DLD1 (cell line): ENCODE data around the gene TTC39A.
"Not testable (repeated sequence)": the region's sequence is repeated elsewhere in the genome, so short reads cannot be mapped to it uniquely, and the experiment has no call there.

Experiments used
- in situ Hi-C: cut with HindIII; loops from 2 replicates; pipeline ENCODE4 v1.10.0; 2017; ENCODE audit warnings: low sequenced_read_pairs

Gene TTC39A

GRCh38 chr1:51340380-51340779 lies 10.0 kb upstream of the TTC39A start:
- in situ Hi-C loops, result no loop called here

- in situ Hi-C loops, result no loop called here
Observed at GRCh38 chr1:51336711-51337110, 6.3 kb upstream of the TTC39A start.

- in situ Hi-C loops, result no loop called here
Observed at GRCh38 chr1:51336004-51336403, 5.6 kb upstream of the TTC39A start.

- in situ Hi-C loops, result no loop called here
Observed at GRCh38 chr1:51331206-51332100, 1.1 kb upstream of the TTC39A start.

- in situ Hi-C loops, result no loop called here
Observed at GRCh38 chr1:51329443-51330325, 678 bp downstream of the TTC39A start.

- in situ Hi-C loops, result no loop called here
Observed at GRCh38 chr1:51328926-51329325, 1.4 kb downstream of the TTC39A start.

GRCh38 chr1:51328279-51328678 lies 2.1 kb downstream of the TTC39A start:
- in situ Hi-C loops, result no loop called here

- in situ Hi-C loops, result no loop called here
Observed at GRCh38 chr1:51327386-51327785, 3.0 kb downstream of the TTC39A start.

- in situ Hi-C loops, result no loop called here
Observed at GRCh38 chr1:51326839-51327238, 3.5 kb downstream of the TTC39A start.

- in situ Hi-C loops, result no loop called here
Observed at GRCh38 chr1:51325878-51326755, 4.2 kb downstream of the TTC39A start.

GRCh38 chr1:51325391-51325790 lies 5.0 kb downstream of the TTC39A start:
- in situ Hi-C loops, result no loop called here

- in situ Hi-C loops, result not testable (repeated sequence)
Observed at GRCh38 chr1:51325011-51325385, 5.4 kb downstream of the TTC39A start.

GRCh38 chr1:51324251-51325010 lies 5.9 kb downstream of the TTC39A start:
- in situ Hi-C loops, result no loop called here

- in situ Hi-C loops, result no loop called here
Observed at GRCh38 chr1:51323778-51324177, 6.6 kb downstream of the TTC39A start.

- in situ Hi-C loops, result no loop called here
Observed at GRCh38 chr1:51322417-51323101, 7.8 kb downstream of the TTC39A start.

- in situ Hi-C loops, result no loop called here
Observed at GRCh38 chr1:51321924-51322280, 8.5 kb downstream of the TTC39A start.

GRCh38 chr1:51320967-51321923 lies 9.1 kb downstream of the TTC39A start:
- in situ Hi-C loops, result no loop called here

GRCh38 chr1:51317798-51318197 lies 12.6 kb downstream of the TTC39A start:
- in situ Hi-C loops, result no loop called here

GRCh38 chr1:51316846-51317120 lies 13.6 kb downstream of the TTC39A start:
- in situ Hi-C loops, result no loop called here
